ENCODE measurements around the gene TENM3.

- TF ChIP-seq CTCF (IDR thresholded peaks at IDR 0.05) = no peak
- no peak for TF ChIP-seq POLR2A (IDR thresholded peaks at IDR 0.05)
Observed at GRCh38 chr4:182489607-182490006, 246.4 kb downstream of the TENM3 start.

Data from lower leg skin (tissue), 3 donors.